CD4-positive, alpha-beta T cell (primary cell): ENCODE results near the gene NPBWR2. TPM values are rescaled to one million over a fixed set of nuclear protein-coding genes. Genes with fewer than 3 reads are reported as not detected.

ENCODE experiments used
- ATAC-seq: fragments of 200-7000 bp; cut with Tn5 transposase; one replicate; pipeline ENCODE4 v1.10.0; 2022; ENCODE audit warnings: mild to moderate bottlenecking; ENCODE audit not compliant: poor library complexity
- CTCF ChIA-PET: fragments of 350-600 bp; sonication (Branson Sonifier 250); formaldehyde crosslinking; loops from one replicate; lab custom pipeline; 2021; ENCODE audit warnings: antibody characterized with exemption, inconsistent platforms; lab: Charles Lee
- POLR2A ChIA-PET: fragments of 350-600 bp; sonication (Branson Sonifier 250); formaldehyde crosslinking; loops from one replicate; lab custom pipeline; 2021; ENCODE audit warnings: antibody characterized with exemption, inconsistent platforms; lab: Charles Lee
- DNase-seq, 14 experiments: peaks; one replicate each; pipeline ENCODE4 v3.0.0-alpha.2; 2013 to 2020; ENCODE audit warnings: mixed read lengths in 2 of 14
- H3K27ac ChIP-seq, 2 donors: one replicate each; pipeline versions ENCODE4 v1.5.1 to v1.7.0; 2013; ENCODE audit warnings: low read length in 2 of 2, low read depth in 1 of 2, mild to moderate bottlenecking in 1 of 2
- H3K27me3 ChIP-seq, 2 experiments: 1 replicate in 1 of 2; 2 replicates in 1 of 2; pipeline versions ENCODE4 v1.6.1 to v1.7.0; 2013; ENCODE audit warnings: low read length in 2 of 2, control low read depth in 1 of 2, mild to moderate bottlenecking in 1 of 2, moderate library complexity in 1 of 2; ENCODE audit not compliant: insufficient read depth in 2 of 2, control insufficient read depth in 1 of 2
- H3K36me3 ChIP-seq: one replicate; pipeline ENCODE4 v1.6.1; 2013; ENCODE audit warnings: low read length, control low read depth; ENCODE audit not compliant: insufficient read depth
- H3K4me1 ChIP-seq: one replicate; pipeline ENCODE4 v1.6.1; 2013; ENCODE audit warnings: low read length, control low read depth; ENCODE audit not compliant: insufficient read depth
- H3K4me3 ChIP-seq: one replicate; pipeline ENCODE4 v1.5.1; 2013; ENCODE audit warnings: mild to moderate bottlenecking, low read length, moderate library complexity
- H3K9me3 ChIP-seq, 2 experiments: 1 replicate in 1 of 2; 2 replicates in 1 of 2; pipeline versions ENCODE4 v1.6.1 to v1.7.0; 2013; ENCODE audit warnings: low read length in 2 of 2, mild to moderate bottlenecking in 2 of 2, control low read depth in 1 of 2, moderate library complexity in 1 of 2; ENCODE audit not compliant: control insufficient read depth in 1 of 2, insufficient read depth in 1 of 2
- H3K27ac Mint-ChIP-seq: one replicate; pipeline ENCODE4 v1.8.0; 2020; ENCODE audit warnings: mixed read lengths
- H3K27me3 Mint-ChIP-seq: one replicate; pipeline ENCODE4 v1.8.0; 2021; ENCODE audit warnings: mixed read lengths
- H3K36me3 Mint-ChIP-seq: one replicate; pipeline ENCODE4 v1.8.0; 2021; ENCODE audit warnings: low read depth, mixed read lengths
- H3K4me1 Mint-ChIP-seq: one replicate; pipeline ENCODE4 v1.8.0; 2021; ENCODE audit warnings: low read depth, mixed read lengths
- H3K4me3 Mint-ChIP-seq: one replicate; pipeline ENCODE4 v1.8.0; 2020; ENCODE audit warnings: mild to moderate bottlenecking, mixed read lengths
- H3K9me3 Mint-ChIP-seq: one replicate; pipeline ENCODE4 v1.8.0; 2020; ENCODE audit warnings: mixed read lengths
- intact Hi-C, 2 experiments: fragments of 100-400 bp; cut with DNase I in 1 of 2; cut with micrococcal nuclease in 1 of 2; formaldehyde crosslinking; loops; one replicate each; pipeline versions ENCODE4 v1.15.1 to v1.9.0; 2023 to 2025; cut with DNase I, micrococcal nuclease
- total RNA-seq, 174 experiments: library from RNA in 2 of 174; stranded (reverse) in 2 of 174; gene quantifications; one replicate each; pipeline ENCODE4 v1.2.3 and lab custom pipeline; 2021 to 2026
- TF ChIP-seq, protein P1 (sequence below): fragments of 200-600 bp; IDR thresholded peaks from one replicate; pipeline ENCODE4 v1.8.0; 2022; ENCODE audit warnings: antibody characterized with exemption, mild to moderate bottlenecking

The NPBWR2 gene
- total RNA-seq, 2 experiments from 2014 or later = 0.38 to 0.47 TPM

DNA sequence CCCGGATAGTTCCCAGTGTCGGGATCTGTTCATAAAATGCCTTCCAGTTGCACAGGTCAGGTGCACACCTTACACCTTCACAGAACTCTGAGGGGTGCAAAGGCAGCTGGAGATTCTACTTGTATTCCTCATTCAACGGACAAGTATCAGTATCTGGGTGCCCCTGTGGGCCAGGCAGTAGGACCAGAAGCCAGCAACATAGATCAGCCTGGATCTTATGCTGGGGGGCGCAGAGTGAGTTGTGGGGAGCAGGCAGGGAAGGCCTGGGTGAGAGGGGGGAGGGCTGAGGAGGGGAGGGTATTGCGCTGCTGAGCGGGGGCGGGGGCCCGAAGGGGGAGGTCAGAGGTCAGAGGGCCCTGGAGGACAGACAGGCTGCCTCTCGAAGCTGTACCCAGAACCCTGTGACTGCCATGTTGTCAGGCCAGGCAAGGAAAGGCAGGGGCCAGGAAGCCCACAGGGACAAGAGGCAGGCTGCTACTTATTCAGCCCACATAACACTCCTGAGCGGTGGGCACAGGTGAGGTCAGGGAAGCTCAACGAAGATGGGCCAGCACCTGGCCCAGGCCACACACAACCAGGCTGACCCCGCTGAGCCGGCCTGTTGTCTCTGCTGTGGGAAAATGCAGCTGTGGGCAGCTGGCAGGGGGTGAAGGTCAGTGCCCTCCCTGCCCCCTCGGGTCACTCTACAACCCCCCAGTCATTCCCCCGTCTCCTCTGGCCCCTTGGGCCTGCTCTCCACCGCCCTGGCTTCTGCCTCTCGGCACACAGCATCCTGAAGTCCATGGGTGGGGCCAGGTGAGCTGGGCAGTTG lies 26.3 kb downstream of the NPBWR2 start:
- Mint-ChIP-seq H3K27me3 (no peaks in the 10 kb centered on the region), H3K4me3 (peak overlapping the region; percentile 85), H3K4me1 (peaks cover 47% of the 10 kb centered on the region), H3K9me3 (no peaks in the 10 kb centered on the region), H3K27ac (peak overlapping the region; percentile 78), H3K36me3 (peaks cover 6% of the 10 kb centered on the region)
- Histone ChIP-seq H3K4me1 (peaks cover 66% of the 10 kb centered on the region), H3K27me3 (peaks cover 0 to 5% of the 10 kb centered on the region in 2 experiments), H3K9me3 (no peaks in the 10 kb centered on the region), H3K27ac (peak overlapping the region in 1 of 2 donors; percentile 78), H3K4me3 (peak overlapping the region; percentile 57), H3K36me3 (peaks cover 8% of the 10 kb centered on the region)
- ChIA-PET CTCF (interaction anchor here (1.0 kb wide), 1 partner anchor 107 kb away, joined by 3 read pairs; no protein-coding TSS in a partner anchor), POLR2A (interaction anchor here (1.3 to 3.7 kb wide), 2 partner anchors 42 to 217 kb away, joined by 5 to 30 read pairs; partner anchors contain the start of gene TPD52L2)
- TF ChIP-seq, protein P1, sequence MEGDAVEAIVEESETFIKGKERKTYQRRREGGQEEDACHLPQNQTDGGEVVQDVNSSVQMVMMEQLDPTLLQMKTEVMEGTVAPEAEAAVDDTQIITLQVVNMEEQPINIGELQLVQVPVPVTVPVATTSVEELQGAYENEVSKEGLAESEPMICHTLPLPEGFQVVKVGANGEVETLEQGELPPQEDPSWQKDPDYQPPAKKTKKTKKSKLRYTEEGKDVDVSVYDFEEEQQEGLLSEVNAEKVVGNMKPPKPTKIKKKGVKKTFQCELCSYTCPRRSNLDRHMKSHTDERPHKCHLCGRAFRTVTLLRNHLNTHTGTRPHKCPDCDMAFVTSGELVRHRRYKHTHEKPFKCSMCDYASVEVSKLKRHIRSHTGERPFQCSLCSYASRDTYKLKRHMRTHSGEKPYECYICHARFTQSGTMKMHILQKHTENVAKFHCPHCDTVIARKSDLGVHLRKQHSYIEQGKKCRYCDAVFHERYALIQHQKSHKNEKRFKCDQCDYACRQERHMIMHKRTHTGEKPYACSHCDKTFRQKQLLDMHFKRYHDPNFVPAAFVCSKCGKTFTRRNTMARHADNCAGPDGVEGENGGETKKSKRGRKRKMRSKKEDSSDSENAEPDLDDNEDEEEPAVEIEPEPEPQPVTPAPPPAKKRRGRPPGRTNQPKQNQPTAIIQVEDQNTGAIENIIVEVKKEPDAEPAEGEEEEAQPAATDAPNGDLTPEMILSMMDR = no peak
- no peak for ATAC-seq
- intact Hi-C loops = loop anchor here in 1 of 2 experiments (2.0 to 5.0 kb wide), 2 partner anchors 42 to 171 kb away; no protein-coding TSS in a partner anchor
- DNase-seq = no peak

DNA sequence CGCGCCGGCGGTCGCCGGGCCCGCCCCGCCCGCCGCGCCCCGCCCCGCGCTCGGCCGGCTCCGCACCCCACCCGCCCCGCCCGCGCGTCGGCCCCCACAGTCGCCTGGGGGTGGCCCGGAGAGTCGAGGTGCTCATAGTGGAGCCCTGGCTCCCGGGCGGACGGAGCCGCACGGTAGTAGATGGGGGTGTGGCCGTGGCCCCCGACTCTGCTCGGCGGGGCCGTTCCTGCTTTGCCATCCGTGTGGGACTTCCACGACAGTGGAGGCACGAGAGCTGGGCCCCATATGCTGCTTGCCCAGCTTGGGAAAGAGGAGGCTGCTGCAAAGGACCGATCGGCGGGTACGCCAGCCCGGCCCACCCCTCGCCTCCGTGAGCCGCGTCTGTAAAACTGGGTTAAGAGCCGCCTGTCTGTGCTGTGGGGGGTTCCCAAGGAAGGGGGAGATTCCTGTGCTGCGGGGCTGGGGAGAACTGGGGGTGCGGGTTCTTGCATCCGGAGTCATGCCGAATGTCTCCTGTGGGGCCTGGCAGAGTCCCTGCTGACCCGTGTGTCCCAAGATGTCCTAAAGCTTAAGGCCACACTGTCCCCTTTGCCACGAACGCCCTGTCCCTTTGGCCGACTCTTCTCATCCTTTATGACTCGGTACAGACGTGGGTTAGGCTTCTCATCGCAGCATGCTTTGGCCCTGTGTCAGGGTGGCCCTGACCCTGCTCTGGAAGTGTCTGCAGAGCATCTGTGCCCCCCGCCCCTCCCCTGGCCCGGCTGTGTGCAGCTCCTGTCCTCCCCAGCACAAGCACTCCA lies 27.2 kb downstream of the NPBWR2 start, which contains the start of gene OPRL1:
Gene OPRL1, plus strand, starts transcription at position 70 of the 800 bp plus-strand sequence. CDS start 12,639 bp downstream, outside the sequence.
- H3K36me3 ChIP-seq = peaks cover 14% of the 10 kb centered on the region
- peaks cover 67% of the 10 kb centered on the region for H3K4me1 ChIP-seq
- H3K36me3 Mint-ChIP-seq = peaks cover 14% of the 10 kb centered on the region
- TF ChIP-seq, protein P1 = no peak
- H3K27ac Mint-ChIP-seq = peak within 1 kb of the TSS; percentile 86
- H3K27me3 Mint-ChIP-seq = no peaks in the 10 kb centered on the region
- POLR2A ChIA-PET = interaction anchor here (0.7 to 3.7 kb wide), 11 partner anchors 10 to 185 kb away, joined by 3 to 30 read pairs (median 6); partner anchors contain the start of genes DNAJC5, PCMTD2, PRPF6 and TCEA2
- H3K4me3 Mint-ChIP-seq = peak within 1 kb of the TSS; percentile 91
- intact Hi-C loops = loop anchor here in 1 of 2 experiments (2.0 to 5.0 kb wide), 2 partner anchors 41 to 172 kb away; no protein-coding TSS in a partner anchor
- peak; percentile 23 for ATAC-seq
- peaks cover 0 to 5% of the 10 kb centered on the region in 2 experiments for H3K27me3 ChIP-seq
- H3K4me1 Mint-ChIP-seq = peaks cover 47% of the 10 kb centered on the region
- CTCF ChIA-PET = interaction anchor here (1.0 to 1.2 kb wide), 3 partner anchors 22 to 106 kb away, joined by 3 read pairs; no protein-coding TSS in a partner anchor
- H3K27ac ChIP-seq = peak within 1 kb of the TSS; percentile 61 to 80
- no peaks in the 10 kb centered on the region for H3K9me3 Mint-ChIP-seq
- peak within 1 kb of the TSS; percentile 93 for H3K4me3 ChIP-seq
- H3K9me3 ChIP-seq = no peaks in the 10 kb centered on the region
- peak in 6 of 14 experiments; percentile 35 to 87 (median 44) for DNase-seq
